K562 (cell line): ENCODE data around the gene ERN1. TPM values are rescaled to one million over a fixed set of nuclear protein-coding genes. Genes with fewer than 3 reads are reported as not detected.

Experiments used
- CTCF ChIP-seq, 3 experiments: IDR thresholded peaks in 2 of 3; conservative IDR thresholded peaks in 1 of 3; 2 replicates each; pipeline ENCODE4 v1.5.1; 2011 to 2012; ENCODE audit warnings: low read length in 3 of 3, mild to moderate bottlenecking in 3 of 3, control low read depth in 2 of 3, improper control_type of control experiment in 1 of 3, inconsistent platforms in 1 of 3, low read depth in 1 of 3, mixed read lengths in 1 of 3, moderate library complexity in 1 of 3; ENCODE audit not compliant: insufficient read depth in 2 of 3
- CTCFL ChIP-seq: IDR thresholded peaks from 2 replicates; pipeline ENCODE4 v1.6.1; 2011; ENCODE audit warnings: borderline replicate concordance, low read depth, mild to moderate bottlenecking, moderate library complexity, low read length; ENCODE audit not compliant: insufficient read depth, poor library complexity, severe bottlenecking
- FOXK1 ChIP-seq: sonication (generic); formaldehyde crosslinking; IDR thresholded peaks from 2 replicates; pipeline ENCODE4 v1.8.0; 2022; ENCODE audit warnings: missing genetic modification reagents, mild to moderate bottlenecking, borderline replicate concordance
- FOXP1 ChIP-seq: sonication (generic); formaldehyde crosslinking; IDR thresholded peaks from 2 replicates; pipeline ENCODE4 v1.8.0; 2022; ENCODE audit warnings: mild to moderate bottlenecking, missing genetic modification reagents
- NFIX ChIP-seq: fragments of 250-450 bp; sonication (Bioruptor Pico); IDR thresholded peaks from 2 replicates; pipeline ENCODE4 v1.4.0; 2020; ENCODE audit warnings: low read depth, mild to moderate bottlenecking, moderate library complexity
- PBX2 ChIP-seq, 2 experiments: IDR thresholded peaks in 1 of 2; conservative IDR thresholded peaks in 1 of 2; 2 replicates each; pipeline ENCODE4 v1.6.1; 2016; ENCODE audit warnings: low read depth in 2 of 2, mild to moderate bottlenecking in 1 of 2, missing compliant biosample characterization in 1 of 2, missing genetic modification characterization in 1 of 2, moderate library complexity in 1 of 2
- YY1 ChIP-seq, 3 experiments: IDR thresholded peaks; 2 replicates each; pipeline ENCODE4 v1.6.1; 2011; ENCODE audit warnings: low read length in 2 of 3, mild to moderate bottlenecking in 2 of 3, moderate library complexity in 2 of 3, borderline replicate concordance in 1 of 3, control low read depth in 1 of 3, low read depth in 1 of 3; ENCODE audit not compliant: insufficient read depth in 3 of 3, insufficient replicate concordance in 2 of 3, control insufficient read depth in 1 of 3, insufficient read length in 1 of 3; ENCODE audit errors: extremely low read depth in 1 of 3
- ZNF263 ChIP-seq: sonication (generic); formaldehyde crosslinking; IDR thresholded peaks from 2 replicates; pipeline ENCODE4 v1.8.0; 2022; ENCODE audit warnings: mild to moderate bottlenecking, missing genetic modification reagents, borderline replicate concordance
- ZNF445 ChIP-seq: fragments of 250-450 bp; sonication (Bioruptor Pico); IDR thresholded peaks from 2 replicates; pipeline ENCODE4 v1.4.0; 2020; ENCODE audit warnings: low read depth, mild to moderate bottlenecking, moderate library complexity
- polyA plus RNA-seq, 8 experiments: library from polyadenylated mRNA; depleted of rRNA in 4 of 8; stranded (reverse) in 5 of 8; unstranded in 3 of 8; fragments of >200 nt; fragmentation: Nextera tagmentation in 2 of 8; fragmentation: Illumina TruSeq in 1 of 8; extraction: Ambion mirVana in 2 of 8; extraction: Trizol in 1 of 8; gene quantifications; 2 replicates each; pipeline versions ENCODE4 v1.2.1 to v1.2.3, GENCODE V29; 2011 to 2014; ENCODE audit warnings: inconsistent platforms in 1 of 8, missing spikeins in 1 of 8
- total RNA-seq, 7 experiments: library from RNA; depleted of rRNA in 6 of 7; stranded (reverse); fragments of >200 nt in 6 of 7; fragmentation: Illumina TruSeq in 2 of 7; extraction: Trizol in 2 of 7; gene quantifications; 2 replicates each; pipeline versions ENCODE4 v1.2.1 to v1.2.3, GENCODE V29; 2011 to 2021; ENCODE audit warnings: low replicate concordance in 1 of 7

ERN1 gene
- total and polyA plus RNA-seq, 9 of the 15 experiments (the other 6 are each of a cell fraction or from before 2014, with no cell fraction given), result 2.1 to 22.5 (median 7.3) TPM

GRCh38 chr17:64016231-64016784 is 113.6 kb downstream of the ERN1 start (continued):
- no peak for TF ChIP-seq PBX2 (CRISPR knock-in tag; IDR thresholded peaks at IDR 0.05; ENCODE audit: low read depth)
- peak; percentile 26 for TF ChIP-seq PBX2 (tag; conservative IDR thresholded peaks at IDR 0.05; ENCODE audit: low read depth)
- TF ChIP-seq FOXP1 (CRISPR knock-in tag), result no peak
- TF ChIP-seq NFIX (CRISPR knock-in tag), result no peak
- TF ChIP-seq CTCFL, result no peak
- peak; percentile 27 to 48 (median 42); a peak in 4 of 6 replicates for TF ChIP-seq CTCF (IDR thresholded peaks at IDR 0.05 in 2 of 3, conservative IDR thresholded peaks at IDR 0.05 in 1 of 3; ENCODE audit: insufficient read depth in 2 of 3, low read depth in 1 of 3, low read length in 3 of 3)
- TF ChIP-seq ZNF445 (CRISPR knock-in tag), result no peak
- TF ChIP-seq YY1 (IDR thresholded peaks at IDR 0.05; ENCODE audit: borderline replicate concordance in 1 of 3, control insufficient read depth in 1 of 3, extremely low read depth in 1 of 3, insufficient read depth in 3 of 3, insufficient read length in 1 of 3, insufficient replicate concordance in 2 of 3, low read depth in 1 of 3, low read length in 2 of 3), result no peak
- TF ChIP-seq FOXK1 (CRISPR knock-in tag), result no peak
- TF ChIP-seq ZNF263 (CRISPR knock-in tag), result no peak
